ENCODE data around the gene TMUB2.

DNA sequence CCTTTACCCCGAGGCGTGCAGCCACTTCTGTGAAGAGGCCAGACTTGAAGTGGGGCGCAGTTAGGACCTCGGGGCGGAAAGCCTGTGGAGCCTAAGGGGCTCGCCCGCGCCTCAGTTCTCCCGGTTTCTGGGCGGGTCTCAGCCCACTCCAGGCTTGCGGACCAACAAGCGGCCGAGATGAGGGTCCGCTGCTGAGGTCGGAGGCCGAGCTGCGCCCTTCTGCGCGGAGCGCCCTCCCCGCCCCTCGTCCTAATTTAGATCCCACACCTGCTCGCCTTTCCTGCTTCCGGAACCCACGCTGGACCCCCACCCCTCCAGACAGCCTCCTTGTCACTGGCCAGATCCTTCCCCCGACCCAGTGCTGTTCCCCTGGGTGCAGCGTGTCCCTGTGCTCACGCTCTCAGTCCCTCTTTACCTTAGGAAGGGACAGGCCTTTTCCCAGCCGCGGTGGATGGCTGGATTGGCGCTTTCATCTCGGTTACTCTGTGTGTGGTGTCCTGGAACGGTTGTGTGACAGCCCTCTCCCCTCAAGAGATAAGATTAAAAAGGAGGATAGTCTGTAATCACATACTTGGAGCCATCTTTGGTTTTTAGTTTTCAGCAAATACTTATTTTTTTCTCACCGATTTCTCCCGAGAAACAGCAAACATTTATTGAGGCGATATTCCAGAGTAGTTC is 13.8 kb downstream of the TMUB2 start:
- no peak for TF ChIP-seq SRF (CRISPR knock-in tag; IDR thresholded peaks at IDR 0.05)
- TF ChIP-seq SMAD4 (CRISPR knock-in tag; conservative IDR thresholded peaks at IDR 0.05): 0 out of 2 replicates have a peak, but pooled peaks have one; percentile 13
- no peak for TF ChIP-seq DACH1 (IDR thresholded peaks at IDR 0.05; ENCODE audit: partially characterized antibody)
- no peak for TF ChIP-seq ZNF217 (CRISPR knock-in tag; IDR thresholded peaks at IDR 0.05)
- peak; percentile 57; the same call in 1 of the 2 replicates for TF ChIP-seq EP400 (IDR thresholded peaks at IDR 0.05)
- no peak for TF ChIP-seq BDP1 (IDR thresholded peaks at IDR 0.05; ENCODE audit: insufficient read depth, insufficient read length)
- TF ChIP-seq, protein P1, sequence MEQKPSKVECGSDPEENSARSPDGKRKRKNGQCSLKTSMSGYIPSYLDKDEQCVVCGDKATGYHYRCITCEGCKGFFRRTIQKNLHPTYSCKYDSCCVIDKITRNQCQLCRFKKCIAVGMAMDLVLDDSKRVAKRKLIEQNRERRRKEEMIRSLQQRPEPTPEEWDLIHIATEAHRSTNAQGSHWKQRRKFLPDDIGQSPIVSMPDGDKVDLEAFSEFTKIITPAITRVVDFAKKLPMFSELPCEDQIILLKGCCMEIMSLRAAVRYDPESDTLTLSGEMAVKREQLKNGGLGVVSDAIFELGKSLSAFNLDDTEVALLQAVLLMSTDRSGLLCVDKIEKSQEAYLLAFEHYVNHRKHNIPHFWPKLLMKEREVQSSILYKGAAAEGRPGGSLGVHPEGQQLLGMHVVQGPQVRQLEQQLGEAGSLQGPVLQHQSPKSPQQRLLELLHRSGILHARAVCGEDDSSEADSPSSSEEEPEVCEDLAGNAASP (IDR thresholded peaks at IDR 0.05): no peak

All from K562 (cell line).